Ascending aorta (tissue), 2 donors: ENCODE data around the gene LETM1. TPM values are rescaled to one million over a fixed set of nuclear protein-coding genes. Genes with fewer than 3 reads are reported as not detected.

ENCODE experiments used
- DNase-seq, 2 donors: peaks; one replicate each; pipeline ENCODE4 v3.0.0-alpha.2; 2019; ENCODE audit warnings: low spot score in 2 of 2
- H3K27ac ChIP-seq, 2 donors: fragments of 200-600 bp; sonication (generic); one replicate each; pipeline ENCODE4 v1.5.1; 2016 to 2017; ENCODE audit warnings: mild to moderate bottlenecking in 1 of 2
- H3K27me3 ChIP-seq: fragments of 200-600 bp; sonication (generic); one replicate; pipeline ENCODE4 v1.5.1; 2017
- H3K36me3 ChIP-seq, 2 donors: fragments of 200-600 bp; sonication (generic); one replicate each; pipeline ENCODE4 v1.5.1; 2016
- H3K4me1 ChIP-seq, 2 donors: fragments of 200-600 bp; sonication (generic); one replicate each; pipeline ENCODE4 v1.5.1; 2016 to 2017; ENCODE audit warnings: mild to moderate bottlenecking in 1 of 2
- H3K4me3 ChIP-seq, 2 donors: fragments of 200-600 bp; sonication (generic); one replicate each; pipeline ENCODE4 v1.5.1; 2016 to 2017; ENCODE audit warnings: mild to moderate bottlenecking in 1 of 2
- H3K9me3 ChIP-seq, 2 donors: fragments of 200-600 bp; sonication (generic); one replicate each; pipeline ENCODE4 v1.5.1; 2016
- CTCF ChIP-seq, 3 experiments: fragments of 200-600 bp in 2 of 3; fragments of 450-650 bp in 1 of 3; sonication (generic) in 2 of 3; IDR thresholded peaks; one replicate each; pipeline ENCODE4 v1.5.1; 2016 to 2019; ENCODE audit warnings: antibody characterized with exemption in 3 of 3, mild to moderate bottlenecking in 1 of 3, moderate library complexity in 1 of 3
- intact Hi-C: fragments of 100-400 bp; cut with DNase I; formaldehyde crosslinking; loops from one replicate; pipeline ENCODE4 v1.15.1; 2023
- total RNA-seq: library from RNA; depleted of rRNA; stranded (reverse); fragments of >200 nt; gene quantifications from one replicate; pipeline ENCODE4 v1.1.0, GENCODE V29; 2016

The LETM1 gene
- total RNA-seq, 1 donor from 2014 or later = 37.7 TPM

DNA sequence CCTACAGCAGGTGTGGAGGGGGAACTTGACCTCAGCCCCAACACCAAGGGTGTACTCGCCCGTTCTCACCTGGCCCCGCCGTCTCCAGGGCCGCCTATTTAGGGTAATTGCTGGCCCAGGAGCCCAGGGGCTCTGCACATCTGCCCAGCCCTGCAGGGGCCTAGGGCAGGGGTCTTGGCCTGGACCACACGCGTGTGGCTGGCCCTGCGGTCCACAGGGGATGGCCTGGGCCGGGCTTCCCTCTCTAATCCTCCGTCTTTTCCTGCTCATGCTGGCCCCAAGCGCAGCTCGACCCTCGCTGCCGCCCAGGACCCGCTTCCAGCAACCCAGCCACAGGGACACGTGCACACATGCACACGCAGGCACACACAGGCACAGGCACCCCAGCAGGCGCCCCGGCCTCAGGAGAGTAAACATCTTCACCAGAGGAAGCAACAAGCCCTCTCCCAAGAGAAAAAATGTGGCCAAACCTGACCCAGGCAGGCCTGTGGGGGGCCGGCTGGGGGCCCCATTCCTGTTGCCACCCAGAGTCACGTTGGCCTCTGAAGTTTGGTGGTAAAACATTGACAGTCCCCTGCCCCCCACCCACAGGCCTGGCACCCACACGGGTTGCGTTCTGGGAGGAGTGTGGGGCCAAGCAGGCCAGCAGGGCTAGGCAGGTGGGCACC lies 87.5 kb downstream of the LETM1 start:
- DNase-seq = no peak
- no peak for TF ChIP-seq CTCF (IDR thresholded peaks at IDR 0.05)
- no peaks in the 10 kb centered on the region for H3K9me3 ChIP-seq
- peaks cover 0 to 8% of the 10 kb centered on the region in 2 donors for H3K4me1 ChIP-seq
- no peak overlapping the region for H3K4me3 ChIP-seq
- no peaks in the 10 kb centered on the region for H3K36me3 ChIP-seq
- H3K27ac ChIP-seq = no peak overlapping the region
- intact Hi-C loops = no loop called here
- peaks cover 10% of the 10 kb centered on the region for H3K27me3 ChIP-seq

- intact Hi-C loops = no loop called here
- no peak for DNase-seq
- H3K4me3 ChIP-seq = peak overlapping the region; percentile 54 to 57
- TF ChIP-seq CTCF (IDR thresholded peaks at IDR 0.05) = peak in 1 of 3 experiments; percentile 5
- H3K27me3 ChIP-seq = peaks cover 10% of the 10 kb centered on the region
- no peak overlapping the region for H3K27ac ChIP-seq
- H3K9me3 ChIP-seq = no peaks in the 10 kb centered on the region
- H3K36me3 ChIP-seq = no peaks in the 10 kb centered on the region
- H3K4me1 ChIP-seq = peaks cover 0 to 11% of the 10 kb centered on the region in 2 donors
Observed at GRCh38 chr4:1767770-1768366, 88.1 kb downstream of the LETM1 start.

DNA sequence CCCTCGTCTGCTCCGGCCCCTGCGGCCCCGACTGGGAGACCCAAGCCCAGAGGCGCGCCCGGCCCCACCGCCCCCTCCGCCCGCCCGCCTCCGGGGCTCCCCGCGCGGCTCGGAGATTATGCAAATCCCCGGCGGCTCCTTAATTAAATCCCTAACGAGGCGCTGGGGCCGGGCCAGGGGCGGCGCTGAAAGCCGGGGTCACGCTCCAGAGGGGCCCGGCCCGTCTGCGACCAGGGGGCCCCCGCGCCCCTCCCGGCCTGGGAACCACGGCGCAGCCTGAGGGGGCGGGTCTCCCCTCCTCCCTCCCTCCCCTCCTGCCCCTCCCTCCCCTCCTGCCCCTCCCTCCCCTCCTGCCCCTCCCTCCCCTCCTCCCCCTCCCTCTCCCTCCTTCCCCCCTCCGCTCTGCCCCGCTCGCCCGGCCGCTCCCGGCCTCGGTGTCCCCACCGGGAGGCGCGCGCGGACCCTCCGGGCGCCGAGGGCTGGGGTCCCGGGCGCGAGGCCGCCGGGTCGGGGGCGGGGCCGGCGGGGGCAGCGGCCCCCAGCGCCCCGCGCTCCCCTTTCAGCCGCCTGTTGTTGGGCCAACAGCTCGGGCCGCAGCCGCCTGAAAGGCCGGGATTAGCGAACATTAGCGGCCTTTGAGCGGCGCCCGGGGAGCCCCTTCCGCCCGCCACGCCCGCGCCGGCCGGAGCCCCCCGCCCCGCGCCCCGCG lies 88.7 kb downstream of the LETM1 start:
- Histone ChIP-seq H3K36me3 (no peaks in the 10 kb centered on the region), H3K4me3 (peak overlapping the region; percentile 54 to 57), H3K27ac (no peak overlapping the region), H3K9me3 (no peaks in the 10 kb centered on the region), H3K27me3 (peaks cover 10% of the 10 kb centered on the region), H3K4me1 (peaks cover 0 to 11% of the 10 kb centered on the region in 2 donors)
- no peak for TF ChIP-seq CTCF (IDR thresholded peaks at IDR 0.05)
- DNase-seq = no peak
- intact Hi-C loops = no loop called here

GRCh38 chr4:1766106-1767060 lies 89.6 kb downstream of the LETM1 start:
- H3K27me3 ChIP-seq = peaks cover 10% of the 10 kb centered on the region
- H3K36me3 ChIP-seq = no peaks in the 10 kb centered on the region
- TF ChIP-seq CTCF (IDR thresholded peaks at IDR 0.05) = no peak
- peaks cover 0 to 11% of the 10 kb centered on the region in 2 donors for H3K4me1 ChIP-seq
- DNase-seq = no peak
- intact Hi-C loops = no loop called here
- no peaks in the 10 kb centered on the region for H3K9me3 ChIP-seq
- H3K27ac ChIP-seq = no peak overlapping the region
- H3K4me3 ChIP-seq = peak overlapping the region; percentile 54 to 57

- intact Hi-C loops = no loop called here
- Histone ChIP-seq H3K27ac (no peak overlapping the region), H3K27me3 (peaks cover 10% of the 10 kb centered on the region)
Observed at GRCh38 chr4:1765409-1766072, 90.4 kb downstream of the LETM1 start.

More at GRCh38 chr4:1765409-1766072, 90.4 kb downstream of the LETM1 start:
- H3K36me3 ChIP-seq = no peaks in the 10 kb centered on the region
- no peaks in the 10 kb centered on the region for H3K9me3 ChIP-seq
- no peak for DNase-seq
- no peak for TF ChIP-seq CTCF (IDR thresholded peaks at IDR 0.05)
- H3K4me1 ChIP-seq = peaks cover 0 to 11% of the 10 kb centered on the region in 2 donors
- no peak overlapping the region for H3K4me3 ChIP-seq
